ENCODE data around the gene SLC35D3.
"Not testable (repeated sequence)": the region's sequence is repeated elsewhere in the genome, so short reads cannot be mapped to it uniquely, and the experiment has no call there.

The SLC35D3 gene, protein sequence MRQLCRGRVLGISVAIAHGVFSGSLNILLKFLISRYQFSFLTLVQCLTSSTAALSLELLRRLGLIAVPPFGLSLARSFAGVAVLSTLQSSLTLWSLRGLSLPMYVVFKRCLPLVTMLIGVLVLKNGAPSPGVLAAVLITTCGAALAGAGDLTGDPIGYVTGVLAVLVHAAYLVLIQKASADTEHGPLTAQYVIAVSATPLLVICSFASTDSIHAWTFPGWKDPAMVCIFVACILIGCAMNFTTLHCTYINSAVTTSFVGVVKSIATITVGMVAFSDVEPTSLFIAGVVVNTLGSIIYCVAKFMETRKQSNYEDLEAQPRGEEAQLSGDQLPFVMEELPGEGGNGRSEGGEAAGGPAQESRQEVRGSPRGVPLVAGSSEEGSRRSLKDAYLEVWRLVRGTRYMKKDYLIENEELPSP

DNA sequence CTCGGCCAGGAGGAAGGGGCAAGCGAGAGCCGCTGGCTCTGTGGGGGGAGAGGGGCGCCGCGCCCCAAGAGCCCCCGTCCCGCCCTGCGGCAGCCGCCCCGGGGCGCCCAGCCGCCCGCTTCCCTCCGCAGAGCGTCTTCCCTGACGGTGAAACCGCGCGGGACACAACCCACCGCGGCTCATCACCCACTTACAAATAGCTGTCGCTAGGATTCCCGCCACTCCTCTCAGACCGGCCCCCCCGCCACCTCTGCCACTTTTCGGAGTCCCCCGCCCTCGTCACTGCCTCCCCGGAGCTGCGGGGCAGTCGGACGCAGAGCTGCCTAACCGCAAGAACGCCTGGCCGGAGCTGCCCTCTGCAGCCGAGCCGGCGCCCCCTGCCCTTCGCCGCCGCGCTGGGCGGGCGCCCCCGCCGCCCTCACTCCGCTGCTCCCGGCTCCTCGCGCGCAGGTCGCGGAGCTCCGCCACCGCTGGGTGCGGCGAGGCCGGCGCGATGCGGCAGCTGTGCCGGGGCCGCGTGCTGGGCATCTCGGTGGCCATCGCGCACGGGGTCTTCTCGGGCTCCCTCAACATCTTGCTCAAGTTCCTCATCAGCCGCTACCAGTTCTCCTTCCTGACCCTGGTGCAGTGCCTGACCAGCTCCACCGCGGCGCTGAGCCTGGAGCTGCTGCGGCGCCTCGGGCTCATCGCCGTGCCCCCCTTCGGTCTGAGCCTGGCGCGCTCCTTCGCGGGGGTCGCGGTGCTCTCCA, at the start of gene SLC35D3:
TSS of gene SLC35D3 (plus strand) at position 366 of the 749 bp plus-strand sequence. CDS start at position 494, 128 bp downstream.
- no peak for DNase-seq (ENCODE audit: low read depth in 2 of 2)

DNA sequence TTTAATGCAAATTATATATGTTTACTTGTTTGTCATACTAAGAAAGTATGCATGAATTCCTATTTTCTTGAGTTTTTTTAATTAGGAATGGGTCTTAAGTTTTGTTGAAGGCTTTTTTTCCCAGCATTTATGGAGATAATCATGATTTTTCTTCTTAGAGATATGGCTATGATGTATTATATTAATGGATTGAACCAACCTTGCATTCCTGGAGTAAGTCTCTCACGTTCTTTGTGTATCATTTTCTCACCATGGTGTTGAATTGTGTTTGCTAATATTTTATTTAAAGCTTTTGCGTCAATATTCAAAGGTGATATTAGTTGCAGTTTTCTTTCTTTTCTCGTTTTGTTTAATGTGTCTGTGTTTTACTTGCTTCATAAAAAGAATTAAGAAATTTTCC, 48.4 kb upstream of the SLC35D3 start:
- DNase-seq (ENCODE audit: low read depth in 2 of 2), result no peak

DNA sequence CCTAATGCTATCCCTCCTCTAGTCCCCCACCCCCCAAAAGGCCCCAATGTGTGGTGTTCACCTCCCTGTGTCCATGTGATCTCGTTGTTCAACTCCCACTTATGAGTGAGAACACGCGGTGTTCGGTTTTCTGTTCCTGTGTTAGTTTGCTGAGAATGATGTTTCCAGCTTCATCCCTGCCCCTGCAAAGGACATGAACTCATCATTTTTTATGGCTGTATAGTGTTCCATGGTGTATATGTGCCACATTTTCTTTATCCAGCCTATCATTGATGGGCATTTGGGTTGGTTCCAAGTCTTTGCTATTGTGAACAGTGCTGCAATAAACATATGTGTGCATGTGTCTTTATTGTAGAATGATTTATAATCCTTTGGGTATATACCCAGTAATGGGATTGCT, 45.6 kb upstream of the SLC35D3 start:
- DNase-seq (ENCODE audit: low read depth in 2 of 2), result not testable (repeated sequence)

DNA sequence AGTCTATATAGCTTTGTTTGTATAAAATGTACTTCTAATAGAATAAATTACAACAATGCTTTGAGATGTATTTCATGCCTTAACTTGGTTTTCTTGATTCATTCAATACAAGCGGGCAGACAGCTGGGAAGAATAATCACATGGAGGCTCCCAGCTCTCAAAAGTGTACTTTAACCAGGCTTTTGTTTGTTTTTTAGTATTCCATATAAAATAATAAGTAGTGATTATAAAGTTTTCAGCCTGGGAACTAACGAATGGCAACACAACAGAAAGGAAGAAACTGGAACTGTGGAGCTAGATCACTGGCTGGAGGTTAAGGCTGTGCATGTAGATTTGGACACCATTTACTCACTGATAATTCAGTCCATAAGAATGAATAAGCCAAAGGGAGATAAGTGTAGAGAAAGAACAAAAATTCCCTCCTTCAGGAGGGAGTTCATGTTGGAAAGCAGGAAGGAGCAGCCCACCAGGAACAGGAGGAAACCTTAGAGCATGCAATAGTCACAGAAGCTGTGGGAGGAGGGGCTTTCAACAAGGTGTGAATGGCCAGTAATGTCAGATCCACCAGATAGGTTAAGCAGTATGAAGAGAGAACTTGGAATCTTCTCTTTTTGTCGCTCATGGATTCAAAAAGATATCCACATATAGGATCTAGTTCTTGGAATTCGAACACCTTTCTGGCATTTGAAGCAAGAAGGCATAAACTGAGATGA, 41.2 kb upstream of the SLC35D3 start:
- DNase-seq (ENCODE audit: low read depth in 2 of 2), result no peak

DNA sequence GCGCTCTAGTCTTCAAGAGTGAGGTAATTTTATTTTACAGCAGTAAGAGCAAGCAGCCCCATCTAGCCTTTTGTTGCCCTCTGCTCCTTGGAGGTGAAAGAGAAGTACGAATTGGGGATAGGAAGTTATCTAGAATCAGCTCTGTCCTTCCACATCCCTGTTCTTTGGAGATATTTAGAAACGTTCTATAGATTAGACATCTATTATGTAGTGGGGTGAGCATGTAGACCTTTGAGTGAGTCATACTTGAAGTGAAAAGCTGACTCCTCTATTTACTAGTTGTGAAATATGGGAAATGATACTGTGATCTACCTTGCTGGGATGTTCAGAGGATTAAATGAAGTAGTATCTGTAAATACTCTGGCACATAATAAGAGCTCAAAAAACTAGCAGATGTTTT, 36.0 kb upstream of the SLC35D3 start:
- DNase-seq (ENCODE audit: low read depth in 2 of 2), result no peak

DNA sequence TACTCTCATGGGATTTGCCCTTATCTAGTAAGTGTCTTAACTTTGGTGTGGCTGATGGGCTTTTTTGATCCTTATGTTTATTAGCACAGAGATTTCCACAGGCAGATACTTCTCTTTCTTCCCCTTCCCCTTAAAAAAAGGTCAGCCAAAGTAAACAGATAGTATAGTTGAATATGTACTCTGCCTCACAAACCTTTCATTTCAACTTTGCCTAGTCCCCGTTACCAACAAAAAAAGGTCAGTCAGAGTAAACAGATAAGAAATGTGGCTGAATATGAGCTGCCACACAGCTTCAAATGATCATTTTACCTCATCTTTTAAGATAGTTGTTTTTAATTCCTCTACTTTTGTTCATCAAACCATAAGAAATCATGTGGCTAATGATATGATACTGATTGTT, 34.1 kb upstream of the SLC35D3 start:
- no peak for DNase-seq (ENCODE audit: low read depth in 2 of 2)

DNA sequence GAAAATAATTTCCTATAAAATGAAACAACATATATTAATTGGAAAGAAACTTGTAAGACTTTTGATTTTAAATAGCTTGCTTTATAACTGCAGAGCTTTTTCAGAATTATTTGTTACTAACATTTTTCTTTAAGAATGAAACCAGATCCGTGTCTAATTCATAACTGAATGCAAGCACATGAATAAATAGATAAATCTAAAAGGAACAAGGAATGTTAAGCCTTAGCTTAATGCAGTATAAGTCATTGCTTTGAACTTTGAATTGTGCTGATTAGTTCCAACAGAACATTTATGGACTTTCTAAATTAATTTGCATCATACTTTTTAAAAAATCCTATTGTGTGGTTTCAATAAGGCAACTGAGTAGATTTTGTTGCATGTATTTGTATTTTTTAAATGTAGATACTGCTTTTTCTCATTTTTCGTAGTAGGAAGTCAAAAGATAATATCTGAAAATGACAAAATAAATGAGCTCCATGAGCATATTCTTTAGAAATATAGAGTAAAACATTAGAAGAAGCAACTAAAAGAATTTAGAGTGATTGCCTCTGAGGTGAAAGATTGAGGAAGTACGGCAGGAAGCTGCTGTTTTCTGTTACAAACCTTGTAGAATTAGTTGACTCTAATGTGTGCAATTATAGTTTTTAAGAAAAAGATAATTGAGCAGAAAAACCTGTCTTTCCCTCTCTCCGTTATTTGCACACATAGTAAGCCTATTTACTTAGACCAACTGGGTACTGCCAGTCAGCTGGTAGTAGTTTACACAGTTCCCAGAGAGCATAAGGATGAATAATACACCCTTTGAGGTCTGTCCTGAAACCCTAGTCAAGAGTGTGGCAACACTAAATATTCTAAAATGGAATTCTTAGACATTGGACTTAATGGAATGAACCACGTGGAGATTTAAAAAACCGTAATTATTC, 32.6 kb upstream of the SLC35D3 start:
- DNase-seq (ENCODE audit: low read depth in 2 of 2), result no peak

DNA sequence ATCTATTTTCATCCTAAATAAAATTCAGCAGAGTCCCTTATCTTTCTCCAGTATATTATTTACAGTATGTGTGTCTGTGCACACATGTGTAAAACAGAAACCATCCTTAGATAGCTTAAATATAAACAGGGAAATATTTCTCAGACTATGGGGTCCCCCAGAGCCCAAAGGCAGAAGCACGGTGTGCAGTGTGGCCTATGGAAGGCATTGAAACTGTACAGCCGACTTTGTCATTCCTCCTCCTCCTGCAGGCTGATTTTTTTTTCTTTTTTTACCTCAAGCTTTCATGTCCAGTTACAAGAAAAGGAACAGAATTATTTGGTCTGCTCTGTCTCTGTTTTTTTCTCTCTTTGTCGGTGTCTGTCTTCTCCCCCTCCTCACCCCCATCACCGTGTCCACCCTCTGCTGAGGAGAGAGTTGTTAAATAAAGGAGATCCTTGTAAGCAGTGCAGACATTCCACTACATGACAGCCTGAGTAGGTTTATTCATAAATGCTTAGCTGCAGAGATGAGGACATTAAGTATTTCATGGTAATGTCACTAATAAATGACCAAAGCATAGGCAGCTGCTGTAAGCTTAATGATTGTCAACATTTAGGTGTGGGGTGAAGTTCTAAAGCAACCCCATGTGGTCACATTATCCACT, 31.8 kb upstream of the SLC35D3 start:
- DNase-seq (ENCODE audit: low read depth in 2 of 2), result no peak

DNA sequence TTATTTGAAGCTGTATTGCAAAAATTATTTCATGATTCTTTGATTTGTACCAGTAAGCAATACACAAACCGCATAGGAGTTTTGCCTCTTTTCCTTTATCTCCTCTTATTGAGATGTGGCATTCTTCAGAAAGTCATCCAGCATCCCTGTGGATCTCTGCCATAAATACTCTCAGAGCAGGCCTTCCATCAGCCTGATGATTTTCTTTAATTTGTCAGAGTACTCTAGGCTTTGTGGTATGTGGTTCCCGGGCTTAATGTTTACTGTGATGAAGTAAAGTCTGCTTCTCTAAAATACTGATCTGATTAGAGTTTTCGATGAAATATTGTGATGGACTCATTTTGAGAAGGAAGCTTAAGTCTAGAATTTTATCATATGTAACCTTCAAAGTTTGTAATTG, 31.1 kb upstream of the SLC35D3 start:
- DNase-seq (ENCODE audit: low read depth in 2 of 2), result no peak

DNA sequence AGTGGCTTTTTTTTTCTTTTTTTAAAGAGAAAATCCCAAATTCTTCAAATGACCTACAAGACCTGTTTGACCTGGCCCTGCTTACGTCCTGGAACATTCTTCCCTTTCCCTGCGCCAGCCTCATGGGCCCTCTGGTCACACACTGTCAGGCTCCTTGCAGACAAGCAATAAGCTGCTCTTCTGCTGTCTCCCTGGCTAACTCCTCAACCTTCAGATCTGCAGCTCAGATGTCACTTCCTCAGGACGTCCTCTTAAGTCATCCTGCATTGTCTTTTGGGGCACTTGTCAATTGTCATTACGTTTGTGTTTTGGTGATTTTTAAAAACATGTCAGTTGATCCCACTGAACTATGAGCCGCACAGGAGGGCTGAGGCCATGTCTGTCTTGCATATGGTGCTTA, 28.9 kb upstream of the SLC35D3 start:
- DNase-seq (ENCODE audit: low read depth in 2 of 2), result no peak

DNA sequence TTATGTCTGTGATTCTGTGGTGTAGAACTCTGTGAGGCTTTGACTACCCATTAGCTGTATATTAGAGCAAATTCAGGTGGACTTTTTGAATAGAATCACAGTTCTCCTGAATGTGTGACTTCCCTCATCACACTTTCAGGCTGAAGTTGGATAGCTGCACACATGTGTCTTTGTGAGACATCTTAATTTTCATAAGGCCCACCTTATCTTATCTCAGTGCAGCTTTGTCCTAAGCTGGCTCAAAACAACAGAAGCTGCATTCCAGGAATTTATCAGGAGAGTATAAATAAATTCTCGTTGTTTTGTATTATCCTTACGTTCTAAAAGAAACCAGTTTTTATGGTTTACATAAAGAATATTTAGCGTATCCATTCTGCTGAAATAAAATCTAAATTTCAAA, 26.2 kb upstream of the SLC35D3 start:
- DNase-seq (ENCODE audit: low read depth in 2 of 2), result no peak

DNA sequence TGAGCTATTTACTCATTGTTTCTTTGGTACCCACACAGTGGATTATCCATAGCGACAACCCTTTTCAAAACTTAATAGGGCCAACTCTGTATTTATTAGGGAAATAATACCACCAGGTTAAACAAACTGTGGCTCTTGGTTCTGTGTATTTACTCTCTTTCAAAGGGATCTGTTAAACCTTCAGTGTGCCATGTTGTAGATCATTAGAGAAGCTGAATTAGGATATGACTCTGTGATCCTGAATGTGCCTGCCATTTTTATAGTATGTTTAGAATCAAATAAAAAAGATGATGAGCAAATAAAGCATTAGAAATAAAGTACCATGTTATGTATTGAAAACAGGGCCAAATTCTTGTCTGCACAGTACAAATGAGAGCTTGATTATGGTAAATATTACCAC, 25.0 kb upstream of the SLC35D3 start:
- DNase-seq (ENCODE audit: low read depth in 2 of 2), result no peak

DNA sequence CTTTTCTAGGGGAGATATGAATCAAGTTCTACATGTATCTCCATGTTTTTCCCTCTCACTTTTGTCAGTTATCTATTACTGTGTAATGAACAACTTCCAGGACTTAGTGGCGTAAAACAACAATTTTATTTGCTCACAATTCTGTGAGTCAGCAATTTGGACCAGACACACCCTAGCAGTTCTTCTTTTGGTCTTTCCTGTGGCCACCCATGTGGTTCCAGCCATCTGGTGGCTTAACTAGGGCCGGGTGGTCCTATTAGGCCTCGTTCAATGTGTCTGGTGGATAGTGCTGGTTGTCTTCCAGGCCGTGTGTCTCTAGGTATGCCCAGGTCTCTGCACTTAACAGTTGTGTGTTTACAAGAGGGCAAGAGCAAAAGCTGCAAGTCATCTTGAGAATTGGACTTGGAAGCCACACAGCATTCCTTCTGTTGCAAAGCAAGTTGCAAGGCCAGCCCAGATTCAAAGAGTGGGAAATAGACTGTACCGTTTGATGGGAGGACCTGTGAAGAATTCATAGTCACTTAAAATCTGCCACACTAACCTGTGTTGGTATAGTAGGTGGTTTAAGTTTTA, 20.8 kb upstream of the SLC35D3 start:
- DNase-seq (ENCODE audit: low read depth in 2 of 2), result no peak

DNA sequence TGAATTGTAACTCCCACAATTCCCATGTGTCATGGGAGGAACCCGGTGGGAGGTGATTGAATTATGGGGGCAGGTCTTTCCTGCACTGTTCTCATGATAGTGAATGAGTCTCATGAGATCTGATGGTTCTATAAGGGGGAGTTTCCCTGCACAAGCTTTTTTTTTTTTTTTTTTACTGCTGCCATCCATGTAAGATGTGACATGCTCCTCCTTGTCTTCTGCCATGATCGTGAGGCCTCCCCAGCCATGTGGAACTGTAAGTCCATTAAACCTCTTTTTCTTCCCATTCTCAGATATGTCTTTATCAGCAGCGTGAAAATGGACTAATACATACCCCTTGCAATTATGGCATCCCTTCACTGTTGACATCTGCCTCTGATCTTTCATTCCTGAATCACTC, 17.6 kb upstream of the SLC35D3 start:
- DNase-seq (ENCODE audit: low read depth in 2 of 2), result not testable (repeated sequence)

DNA sequence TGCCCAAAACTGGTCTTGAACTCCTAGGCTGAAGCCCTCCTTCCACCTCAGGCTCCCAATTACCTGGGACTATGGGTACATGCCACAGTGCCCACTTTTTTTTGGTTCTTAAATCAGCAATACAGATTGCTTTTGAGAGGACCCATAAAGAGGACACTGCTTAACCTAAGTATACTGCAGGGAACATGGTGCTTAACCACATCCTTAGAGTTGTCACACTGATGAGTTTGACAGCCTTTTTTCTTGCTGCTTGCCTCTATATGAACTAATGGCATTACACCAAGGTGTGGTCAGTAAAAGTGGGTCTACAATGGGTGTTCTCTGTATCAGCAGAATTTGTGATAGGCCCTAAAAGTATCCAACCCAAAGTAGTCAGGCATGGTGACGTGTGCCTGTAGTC, 7.2 kb upstream of the SLC35D3 start:
- DNase-seq (ENCODE audit: low read depth in 2 of 2), result no peak

DNA sequence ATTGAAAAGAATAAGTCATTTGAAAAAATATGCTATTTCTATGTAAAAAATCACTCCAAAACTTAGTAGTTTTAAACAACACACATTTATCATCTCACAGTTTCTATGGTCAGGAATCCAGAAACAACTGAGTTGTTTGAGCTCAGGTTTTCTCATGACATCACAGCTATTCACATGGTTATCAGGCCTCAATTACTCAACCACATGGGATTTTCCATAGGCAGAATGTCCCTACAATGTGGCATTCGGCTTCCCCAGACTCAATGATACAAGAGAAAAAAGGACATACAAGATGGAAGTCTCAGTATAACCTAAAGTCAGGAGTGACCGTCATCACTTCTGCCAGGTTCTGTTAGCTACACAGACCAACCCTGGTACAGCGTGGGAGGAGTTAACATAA, 3.4 kb upstream of the SLC35D3 start:
- DNase-seq (ENCODE audit: low read depth in 2 of 2), result no peak

DNA sequence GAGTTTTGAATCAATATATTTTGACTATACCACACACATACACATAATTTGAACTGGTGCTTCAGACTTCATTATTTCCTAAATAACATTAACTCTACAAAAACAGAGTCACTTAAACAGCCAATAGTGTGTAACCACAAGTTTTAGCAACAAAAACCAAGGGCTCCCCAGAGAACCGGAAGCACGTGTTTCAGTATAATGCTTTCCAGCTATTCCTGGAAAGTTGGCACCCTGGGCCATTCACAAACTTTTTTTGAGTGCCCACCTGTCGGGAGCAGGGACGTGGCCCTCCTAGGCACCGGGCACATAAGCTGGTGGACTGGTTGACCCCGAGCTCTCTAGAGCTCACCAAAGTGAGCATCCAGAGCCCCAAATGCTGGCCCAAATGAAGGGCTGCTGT, 1.9 kb upstream of the SLC35D3 start:
- DNase-seq (ENCODE audit: low read depth in 2 of 2), result no peak

DNA sequence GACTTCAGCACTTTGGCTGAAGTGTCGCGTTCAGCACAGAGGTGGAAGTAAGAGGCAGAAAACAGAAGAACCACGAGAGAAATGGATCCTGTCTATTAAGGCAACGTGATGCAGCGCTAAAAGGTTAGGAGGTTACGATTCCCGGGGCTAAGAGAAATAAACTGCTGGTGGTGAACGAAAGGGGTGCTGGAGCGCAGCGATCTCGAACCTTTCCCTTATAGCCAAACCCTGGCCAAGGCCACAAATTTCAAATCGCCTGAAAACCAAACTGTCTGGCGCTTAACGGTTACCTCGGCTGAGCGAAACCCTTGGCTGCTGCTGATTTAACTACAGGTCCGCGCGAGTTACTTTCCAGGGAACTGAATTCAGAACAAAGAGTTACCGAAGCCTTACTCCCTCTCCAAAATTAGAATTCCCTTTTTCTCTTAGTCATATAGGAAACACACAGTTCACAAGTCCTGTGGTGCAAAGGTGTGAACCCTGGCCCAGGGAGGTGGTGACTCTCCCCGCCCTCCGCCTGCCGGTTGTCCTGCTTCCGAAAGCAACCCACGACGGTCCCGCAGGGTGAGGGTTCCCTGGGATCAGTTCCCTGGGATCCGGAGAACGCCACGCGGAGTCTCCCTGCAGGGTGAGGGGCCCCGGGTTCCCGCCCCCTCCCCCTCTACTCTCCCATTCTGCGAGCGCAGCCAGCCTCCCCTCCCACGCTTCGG, 1.3 kb upstream of the SLC35D3 start:
- DNase-seq (ENCODE audit: low read depth in 2 of 2), result no peak

DNA sequence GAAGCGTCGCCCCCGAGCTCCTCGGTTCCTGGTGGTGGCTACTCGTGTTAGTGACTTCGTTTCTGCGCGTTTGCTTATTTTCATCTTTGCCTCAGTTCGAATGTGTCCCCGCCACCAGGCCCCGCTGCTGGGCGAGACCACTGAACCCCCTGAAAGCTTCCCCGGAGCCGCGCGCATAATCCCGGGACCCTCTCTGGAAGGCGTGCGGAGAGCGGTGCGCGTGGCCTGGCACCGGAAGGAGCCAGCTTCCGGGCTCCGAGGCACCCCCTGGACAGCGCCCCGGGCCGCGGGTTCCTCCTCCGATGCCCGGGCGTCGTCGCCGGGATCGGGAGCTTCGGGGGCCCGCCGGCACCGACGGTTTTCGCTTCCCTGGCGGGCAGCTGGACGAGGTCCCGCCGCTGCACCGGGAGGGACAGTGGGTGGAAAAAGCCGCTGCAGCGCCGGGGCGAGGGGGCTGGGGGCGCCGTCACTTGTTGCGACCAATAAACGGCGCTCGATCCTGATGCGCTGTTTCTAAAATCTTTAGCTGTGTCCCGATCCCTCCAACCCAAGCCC, 643 bp upstream of the SLC35D3 start:
- no peak for DNase-seq (ENCODE audit: low read depth in 2 of 2)

DNA sequence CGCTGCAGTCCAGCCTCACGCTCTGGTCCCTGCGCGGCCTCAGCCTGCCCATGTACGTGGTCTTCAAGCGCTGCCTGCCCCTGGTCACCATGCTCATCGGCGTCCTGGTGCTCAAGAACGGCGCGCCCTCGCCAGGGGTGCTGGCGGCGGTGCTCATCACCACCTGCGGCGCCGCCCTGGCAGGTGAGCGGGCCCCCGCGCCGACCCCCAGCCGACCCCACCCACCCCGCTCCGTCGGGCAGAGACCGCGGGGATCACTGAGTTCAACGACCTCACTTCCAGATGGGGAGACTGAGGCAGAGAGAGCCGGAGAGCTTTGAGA, 545 bp downstream of the SLC35D3 start:
- DNase-seq (ENCODE audit: low read depth in 2 of 2), result no peak

All from stimulated activated CD4-positive, alpha-beta T cell treated with anti-CD3 and anti-CD28 coated beads, Interleukin-1b, Interleukin-23, amount 100 ng/mL, for 1 hour (primary cell).